DND-41 (cell line): ENCODE data around the gene NRARP.

ENCODE experiments used
- ATAC-seq: fragments of 200-7000 bp; cut with Tn5 transposase; 3 replicates; pipeline ENCODE4 v1.9.1; 2021; ENCODE audit warnings: low read depth; ENCODE audit not compliant: insufficient read depth
- DNase-seq: peaks from one replicate; pipeline ENCODE4 v3.0.0-alpha.2; 2020
- H2AFZ ChIP-seq: 2 replicates; pipeline ENCODE4 v1.6.0; 2012; ENCODE audit warnings: low read depth, low read length
- H3K27ac ChIP-seq: 2 replicates; pipeline ENCODE4 v1.5.1; 2012; ENCODE audit warnings: low read length, inconsistent platforms
- H3K27me3 ChIP-seq: fragments of 200-600 bp; sonication (generic); 2 replicates; pipeline ENCODE4 v1.6.0; 2012; ENCODE audit warnings: low read length, mild to moderate bottlenecking, inconsistent platforms; ENCODE audit not compliant: insufficient read depth, poor library complexity
- H3K36me3 ChIP-seq: 2 replicates; pipeline ENCODE4 v1.5.1; 2012; ENCODE audit warnings: low read length, inconsistent platforms; ENCODE audit not compliant: insufficient read depth
- H3K4me1 ChIP-seq: 2 replicates; pipeline ENCODE4 v1.5.1; 2012; ENCODE audit warnings: mild to moderate bottlenecking, low read length; ENCODE audit not compliant: insufficient read depth
- H3K4me2 ChIP-seq: 2 replicates; pipeline ENCODE4 v1.6.0; 2012; ENCODE audit warnings: mild to moderate bottlenecking, moderate library complexity, low read length, inconsistent platforms; ENCODE audit not compliant: insufficient read depth
- H3K4me3 ChIP-seq, 2 experiments: fragments of 200-600 bp in 1 of 2; shearing (Covaris generic) in 1 of 2; 2 replicates each; pipeline ENCODE4 v1.5.1; 2012 to 2016; ENCODE audit warnings: inconsistent platforms in 2 of 2, low read length in 2 of 2, mild to moderate bottlenecking in 2 of 2, low read depth in 1 of 2, moderate library complexity in 1 of 2
- H3K79me2 ChIP-seq: 2 replicates; pipeline ENCODE4 v1.6.0; 2012; ENCODE audit warnings: low read length, inconsistent platforms; ENCODE audit not compliant: insufficient read depth
- H3K9ac ChIP-seq: 2 replicates; pipeline ENCODE4 v1.6.0; 2012; ENCODE audit warnings: low read depth, mild to moderate bottlenecking, inconsistent platforms, low read length, moderate library complexity
- H3K9me3 ChIP-seq: 2 replicates; pipeline ENCODE4 v1.5.1; 2012; ENCODE audit warnings: low read length, moderate library complexity, mild to moderate bottlenecking, inconsistent platforms; ENCODE audit not compliant: insufficient read depth, severe bottlenecking
- H4K20me1 ChIP-seq: 2 replicates; pipeline ENCODE4 v1.6.0; 2012; ENCODE audit warnings: low read length; ENCODE audit not compliant: insufficient read depth
- CTCF ChIP-seq: IDR thresholded peaks from 2 replicates; pipeline ENCODE4 v1.5.1; 2012; ENCODE audit warnings: borderline replicate concordance, low read length, moderate library complexity, mild to moderate bottlenecking; ENCODE audit not compliant: poor library complexity, severe bottlenecking; ENCODE audit errors: extremely low read depth
- EZH2 ChIP-seq: IDR thresholded peaks from 3 replicates; pipeline ENCODE4 v1.6.1; 2012; ENCODE audit warnings: borderline replicate concordance, low read depth, mild to moderate bottlenecking, moderate library complexity, low read length, inconsistent platforms; ENCODE audit not compliant: severe bottlenecking

Gene NRARP

GRCh38 chr9:137256362-137256761 is 45.7 kb downstream of the NRARP start:
- Histone ChIP-seq H3K9me3 (no peaks in the 10 kb centered on the region), H3K79me2 (peaks cover 38% of the 10 kb centered on the region), H3K27me3 (no peaks in the 10 kb centered on the region), H3K4me3 (peak overlapping the region; percentile 91 to 93; a peak in 3 of 4 replicates), H3K9ac (peak overlapping the region; percentile 91), H3K36me3 (peaks cover 29% of the 10 kb centered on the region), H4K20me1 (peaks cover 14% of the 10 kb centered on the region), H3K27ac (peak overlapping the region; percentile 72; the same call in 1 of the 2 replicates), H3K4me1 (peaks cover 31% of the 10 kb centered on the region), H2AFZ (no peak overlapping the region), H3K4me2 (peak overlapping the region; percentile 96)
- TF ChIP-seq CTCF (no peak), EZH2 (no peak)
- no peak for ATAC-seq
- no peak for DNase-seq

- Histone ChIP-seq H3K9ac (peak overlapping the region; percentile 91), H3K27me3 (no peaks in the 10 kb centered on the region), H3K4me2 (peak overlapping the region; percentile 96), H2AFZ (peak overlapping the region; percentile 83), H3K27ac (peak overlapping the region; percentile 72), H3K4me1 (peaks cover 31% of the 10 kb centered on the region), H3K4me3 (peak overlapping the region; percentile 91 to 93), H3K79me2 (peaks cover 38% of the 10 kb centered on the region), H4K20me1 (peaks cover 14% of the 10 kb centered on the region), H3K36me3 (peaks cover 29% of the 10 kb centered on the region), H3K9me3 (no peaks in the 10 kb centered on the region)
- DNase-seq (peak; percentile 49), ATAC-seq (peak; percentile 27)
- TF ChIP-seq CTCF (no peak), EZH2 (no peak)
Measured at GRCh38 chr9:137255448-137256114, 46.5 kb downstream of the NRARP start.

GRCh38 chr9:137254624-137255447 is 47.2 kb downstream of the NRARP start, which contains the start of gene NELFB:
Gene NELFB, plus strand, starts transcription at chr9:137255327.
- peaks cover 14% of the 10 kb centered on the region for H4K20me1 ChIP-seq
- H3K4me3 ChIP-seq: peak within 1 kb of the TSS; percentile 91 to 93
- H3K27me3 ChIP-seq: no peaks in the 10 kb centered on the region
- H2AFZ ChIP-seq: peak within 1 kb of the TSS; percentile 90
- ATAC-seq (peak; percentile 85), DNase-seq (peak; percentile 91)
- H3K79me2 ChIP-seq: peaks cover 38% of the 10 kb centered on the region
- peak within 1 kb of the TSS; percentile 96 for H3K4me2 ChIP-seq
- TF ChIP-seq CTCF (no peak), EZH2 (no peak)
- peak within 1 kb of the TSS; percentile 91 for H3K9ac ChIP-seq
- peaks cover 29% of the 10 kb centered on the region for H3K36me3 ChIP-seq
- H3K9me3 ChIP-seq: no peaks in the 10 kb centered on the region
- peak within 1 kb of the TSS; percentile 73 for H3K27ac ChIP-seq
- H3K4me1 ChIP-seq: peaks cover 31% of the 10 kb centered on the region
